Activated naive CD4-positive, alpha-beta T cell treated with anti-CD3 and anti-CD28 coated beads, Interleukin-2, amount 50 U/mL, for 24 hours (primary cell): Measurements from ENCODE around the gene PRKCE.
A peak's percentile ranks its signal among the peaks of the same experiment; 100 is the strongest.

Experiments used
- H3K27ac Mint-ChIP-seq: one replicate; pipeline ENCODE4 v1.8.0; 2021; ENCODE audit warnings: mild to moderate bottlenecking, mixed read lengths
- H3K27me3 Mint-ChIP-seq: one replicate; pipeline ENCODE4 v1.8.0; 2021; ENCODE audit warnings: mixed read lengths
- H3K36me3 Mint-ChIP-seq: one replicate; pipeline ENCODE4 v1.8.0; 2021; ENCODE audit warnings: mixed read lengths
- H3K4me1 Mint-ChIP-seq: one replicate; pipeline ENCODE4 v1.8.0; 2021; ENCODE audit warnings: mixed read lengths
- H3K4me3 Mint-ChIP-seq: one replicate; pipeline ENCODE4 v1.8.0; 2021; ENCODE audit warnings: mild to moderate bottlenecking, mixed read lengths
- H3K9me3 Mint-ChIP-seq: one replicate; pipeline ENCODE4 v1.8.0; 2021; ENCODE audit warnings: mixed read lengths

The PRKCE gene

GRCh38 chr2:45945302-45945717, 293.8 kb downstream of the PRKCE start:
- no peaks in the 10 kb centered on the region for H3K4me1 Mint-ChIP-seq
- peaks cover 1% of the 10 kb centered on the region for H3K36me3 Mint-ChIP-seq
- H3K27me3 Mint-ChIP-seq, result no peaks in the 10 kb centered on the region
- H3K9me3 Mint-ChIP-seq, result no peaks in the 10 kb centered on the region
- H3K4me3 Mint-ChIP-seq, result no peak overlapping the region
- no peak overlapping the region for H3K27ac Mint-ChIP-seq

GRCh38 chr2:45946023-45946422, 294.5 kb downstream of the PRKCE start:
- Mint-ChIP-seq H3K4me3 (no peak overlapping the region), H3K9me3 (no peaks in the 10 kb centered on the region), H3K27me3 (no peaks in the 10 kb centered on the region), H3K36me3 (peaks cover 1% of the 10 kb centered on the region), H3K4me1 (no peaks in the 10 kb centered on the region), H3K27ac (no peak overlapping the region)

- H3K9me3 Mint-ChIP-seq, result no peaks in the 10 kb centered on the region
- no peaks in the 10 kb centered on the region for H3K36me3 Mint-ChIP-seq
- H3K4me3 Mint-ChIP-seq, result no peak overlapping the region
- no peaks in the 10 kb centered on the region for H3K27me3 Mint-ChIP-seq
- H3K4me1 Mint-ChIP-seq, result no peaks in the 10 kb centered on the region
- H3K27ac Mint-ChIP-seq, result no peak overlapping the region
These were observed 299.1 kb downstream of the PRKCE start for GRCh38 chr2:45950606-45951005.

- H3K9me3 Mint-ChIP-seq, result no peaks in the 10 kb centered on the region
- H3K4me1 Mint-ChIP-seq, result no peaks in the 10 kb centered on the region
- H3K27ac Mint-ChIP-seq, result no peak overlapping the region
- no peaks in the 10 kb centered on the region for H3K27me3 Mint-ChIP-seq
- no peak overlapping the region for H3K4me3 Mint-ChIP-seq
- no peaks in the 10 kb centered on the region for H3K36me3 Mint-ChIP-seq
These were observed 299.7 kb downstream of the PRKCE start for GRCh38 chr2:45951025-45951727.

GRCh38 chr2:45952591-45952990, 301.1 kb downstream of the PRKCE start:
- H3K4me1 Mint-ChIP-seq, result no peaks in the 10 kb centered on the region
- no peak overlapping the region for H3K4me3 Mint-ChIP-seq
- no peak overlapping the region for H3K27ac Mint-ChIP-seq
- no peaks in the 10 kb centered on the region for H3K36me3 Mint-ChIP-seq
- H3K9me3 Mint-ChIP-seq, result no peaks in the 10 kb centered on the region
- H3K27me3 Mint-ChIP-seq, result no peaks in the 10 kb centered on the region

- H3K9me3 Mint-ChIP-seq, result no peaks in the 10 kb centered on the region
- no peaks in the 10 kb centered on the region for H3K27me3 Mint-ChIP-seq
- peak overlapping the region; percentile 1 for H3K27ac Mint-ChIP-seq
- H3K36me3 Mint-ChIP-seq, result no peaks in the 10 kb centered on the region
- H3K4me1 Mint-ChIP-seq, result no peaks in the 10 kb centered on the region
- H3K4me3 Mint-ChIP-seq, result no peak overlapping the region
These were observed 302.0 kb downstream of the PRKCE start for GRCh38 chr2:45953376-45954027.

GRCh38 chr2:45954233-45954850, 302.9 kb downstream of the PRKCE start:
- no peak overlapping the region for H3K27ac Mint-ChIP-seq
- H3K27me3 Mint-ChIP-seq, result no peaks in the 10 kb centered on the region
- no peaks in the 10 kb centered on the region for H3K9me3 Mint-ChIP-seq
- H3K36me3 Mint-ChIP-seq, result no peaks in the 10 kb centered on the region
- H3K4me3 Mint-ChIP-seq, result no peak overlapping the region
- no peaks in the 10 kb centered on the region for H3K4me1 Mint-ChIP-seq

- Mint-ChIP-seq H3K4me3 (no peak overlapping the region), H3K27ac (no peak overlapping the region), H3K4me1 (no peaks in the 10 kb centered on the region), H3K36me3 (no peaks in the 10 kb centered on the region), H3K9me3 (no peaks in the 10 kb centered on the region), H3K27me3 (no peaks in the 10 kb centered on the region)
These were observed 306.2 kb downstream of the PRKCE start for GRCh38 chr2:45957533-45958227.

GRCh38 chr2:45960057-45960863, 308.8 kb downstream of the PRKCE start:
- Mint-ChIP-seq H3K4me1 (peaks cover 11% of the 10 kb centered on the region), H3K4me3 (no peak overlapping the region), H3K27ac (no peak overlapping the region), H3K36me3 (peaks cover 1% of the 10 kb centered on the region), H3K27me3 (no peaks in the 10 kb centered on the region), H3K9me3 (no peaks in the 10 kb centered on the region)

- peaks cover 11% of the 10 kb centered on the region for H3K4me1 Mint-ChIP-seq
- H3K27ac Mint-ChIP-seq, result no peak overlapping the region
- H3K9me3 Mint-ChIP-seq, result no peaks in the 10 kb centered on the region
- no peaks in the 10 kb centered on the region for H3K27me3 Mint-ChIP-seq
- peaks cover 1% of the 10 kb centered on the region for H3K36me3 Mint-ChIP-seq
- no peak overlapping the region for H3K4me3 Mint-ChIP-seq
These were observed 310.9 kb downstream of the PRKCE start for GRCh38 chr2:45962177-45962921.

GRCh38 chr2:45963816-45964215, 312.3 kb downstream of the PRKCE start:
- H3K4me3 Mint-ChIP-seq, result no peak overlapping the region
- H3K27ac Mint-ChIP-seq, result no peak overlapping the region
- peaks cover 1% of the 10 kb centered on the region for H3K36me3 Mint-ChIP-seq
- H3K4me1 Mint-ChIP-seq, result peaks cover 11% of the 10 kb centered on the region
- no peaks in the 10 kb centered on the region for H3K27me3 Mint-ChIP-seq
- H3K9me3 Mint-ChIP-seq, result no peaks in the 10 kb centered on the region

GRCh38 chr2:45964223-45964841, 312.9 kb downstream of the PRKCE start:
- Mint-ChIP-seq H3K4me3 (no peak overlapping the region), H3K9me3 (no peaks in the 10 kb centered on the region), H3K27ac (no peak overlapping the region), H3K36me3 (peaks cover 1% of the 10 kb centered on the region), H3K4me1 (peaks cover 11% of the 10 kb centered on the region), H3K27me3 (no peaks in the 10 kb centered on the region)

- Mint-ChIP-seq H3K4me1 (peaks cover 11% of the 10 kb centered on the region), H3K27ac (no peak overlapping the region), H3K4me3 (no peak overlapping the region), H3K36me3 (peaks cover 1% of the 10 kb centered on the region), H3K9me3 (no peaks in the 10 kb centered on the region), H3K27me3 (no peaks in the 10 kb centered on the region)
These were observed 313.4 kb downstream of the PRKCE start for GRCh38 chr2:45964906-45965305.

- no peaks in the 10 kb centered on the region for H3K27me3 Mint-ChIP-seq
- peaks cover 1% of the 10 kb centered on the region for H3K36me3 Mint-ChIP-seq
- no peak overlapping the region for H3K27ac Mint-ChIP-seq
- H3K4me3 Mint-ChIP-seq, result no peak overlapping the region
- H3K9me3 Mint-ChIP-seq, result no peaks in the 10 kb centered on the region
- peaks cover 11% of the 10 kb centered on the region for H3K4me1 Mint-ChIP-seq
These were observed 314.5 kb downstream of the PRKCE start for GRCh38 chr2:45965871-45966498.
